H1 (cell line): ENCODE data around the gene IL20RB. TPM values are rescaled to one million over a fixed set of nuclear protein-coding genes. Genes with fewer than 3 reads are reported as not detected.

Experiments used
- CTCF ChIA-PET: fragments of 300-600 bp; sonication (Branson Sonifier 250); formaldehyde crosslinking; loops from one replicate; lab custom pipeline; 2021; ENCODE audit not compliant: partially characterized antibody; lab: Charles Lee
- POLR2A ChIA-PET: fragments of 300-600 bp; sonication (Branson Sonifier 250); formaldehyde crosslinking; loops from one replicate; lab custom pipeline; 2021; ENCODE audit warnings: inconsistent platforms; ENCODE audit not compliant: partially characterized antibody; lab: Charles Lee
- DNase-seq, 2 experiments: peaks; one replicate each; pipeline versions ENCODE4 v3.0.0 to v3.0.0-alpha.2; 2010 to 2022; ENCODE audit warnings: low spot score in 2 of 2, low read depth in 1 of 2, mixed read lengths in 1 of 2
- FAIRE-seq: peaks from 2 replicates; lab custom pipeline; 2011; peaks lifted over from hg19 to GRCh38; lab: Jason Lieb, UNC
- H2AFZ ChIP-seq: 2 replicates; pipeline ENCODE4 v1.8.1; 2012; ENCODE audit warnings: low read length, inconsistent platforms
- H2AK5ac ChIP-seq: 2 replicates; pipeline ENCODE4 v1.6.1; 2013; ENCODE audit warnings: low read depth, low read length
- H2BK120ac ChIP-seq: replicated peaks from 2 replicates; pipeline ENCODE3; 2013; ENCODE audit warnings: low read depth, low read length, inconsistent platforms
- H2BK12ac ChIP-seq: 2 replicates; pipeline ENCODE4 v1.6.1; 2013; ENCODE audit warnings: low read depth, low read length
- H2BK15ac ChIP-seq: 2 replicates; pipeline ENCODE4 v1.6.1; 2013; ENCODE audit warnings: low read length
- H2BK20ac ChIP-seq: 2 replicates; pipeline ENCODE4 v1.6.1; 2013; ENCODE audit warnings: low read length
- H2BK5ac ChIP-seq: 2 replicates; pipeline ENCODE4 v1.6.1; 2013; ENCODE audit warnings: low read depth, low read length
- H3K14ac ChIP-seq: 2 replicates; pipeline ENCODE4 v1.6.1; 2013; ENCODE audit warnings: inconsistent platforms; ENCODE audit not compliant: insufficient read length
- H3K18ac ChIP-seq: 2 replicates; pipeline ENCODE4 v1.6.1; 2013; ENCODE audit warnings: low read length; ENCODE audit errors: extremely low read depth
- H3K23ac ChIP-seq: 2 replicates; pipeline ENCODE4 v1.6.1; 2013; ENCODE audit warnings: inconsistent platforms; ENCODE audit not compliant: insufficient read length
- H3K23me2 ChIP-seq: 2 replicates; pipeline ENCODE4 v1.6.1; 2013; ENCODE audit warnings: low read depth, low read length
- H3K27ac ChIP-seq: 2 replicates; pipeline ENCODE4 v1.6.1; 2011; ENCODE audit warnings: low read depth, low read length, inconsistent platforms
- H3K27me3 ChIP-seq, 4 experiments: replicated peaks in 1 of 4; 1 replicate in 1 of 4; 2 replicates in 3 of 4; pipeline versions ENCODE4 v1.6.1 to v1.8.1; 2011 to 2013; ENCODE audit warnings: low read length in 3 of 4, mild to moderate bottlenecking in 3 of 4, inconsistent platforms in 2 of 4, mixed read lengths in 2 of 4, moderate library complexity in 1 of 4; ENCODE audit not compliant: control insufficient read depth in 3 of 4, insufficient read depth in 3 of 4; ENCODE audit errors: extremely low read depth in 1 of 4
- H3K36me3 ChIP-seq, 4 experiments: 2 replicates each; pipeline versions ENCODE4 v1.6.1 to v1.8.1; 2011 to 2013; ENCODE audit warnings: mild to moderate bottlenecking in 4 of 4, low read length in 3 of 4, moderate library complexity in 2 of 4, control low read depth in 1 of 4, inconsistent platforms in 1 of 4; ENCODE audit not compliant: insufficient read depth in 4 of 4, control insufficient read depth in 2 of 4
- H3K4ac ChIP-seq: replicated peaks from 2 replicates; pipeline ENCODE3; 2013; ENCODE audit warnings: low read length, low read depth, mixed read lengths, inconsistent platforms; ENCODE audit not compliant: insufficient read length
- H3K4me1 ChIP-seq, 4 experiments: replicated peaks in 1 of 4; 1 replicate in 1 of 4; 2 replicates in 3 of 4; pipeline versions ENCODE4 v1.6.1 to v1.8.1; 2011 to 2013; ENCODE audit warnings: low read length in 3 of 4, inconsistent platforms in 2 of 4, mixed read lengths in 1 of 4; ENCODE audit not compliant: insufficient read depth in 4 of 4, control insufficient read depth in 3 of 4
- H3K4me2 ChIP-seq, 2 experiments: 2 replicates each; pipeline versions ENCODE4 v1.6.1 to v1.8.1; 2011 to 2013; ENCODE audit warnings: low read depth in 2 of 2, low read length in 2 of 2, control low read depth in 1 of 2, inconsistent platforms in 1 of 2, mild to moderate bottlenecking in 1 of 2; ENCODE audit not compliant: insufficient read depth in 1 of 2
- H3K4me3 ChIP-seq, 4 experiments: fragments of 200-600, 300-600 bp in 1 of 4; sonication (generic), shearing (Covaris generic), sonication (Bioruptor Twin) in 1 of 4; 2 replicates each; pipeline versions ENCODE4 v1.5.1 to v1.8.1; 2011 to 2016; ENCODE audit warnings: low read length in 4 of 4, low read depth in 3 of 4, control low read depth in 2 of 4, inconsistent platforms in 2 of 4, mild to moderate bottlenecking in 2 of 4, mixed read lengths in 1 of 4, moderate library complexity in 1 of 4; ENCODE audit not compliant: insufficient read depth in 2 of 4; ENCODE audit errors: extremely low read depth in 1 of 4
- H3K56ac ChIP-seq: replicated peaks from 2 replicates; pipeline ENCODE3; 2013; ENCODE audit warnings: low read depth, mild to moderate bottlenecking, mixed read lengths, low read length, inconsistent platforms; ENCODE audit not compliant: insufficient read length
- H3K79me1 ChIP-seq: 2 replicates; pipeline ENCODE4 v1.6.1; 2013; ENCODE audit warnings: low read depth, low read length, control low read depth
- H3K79me2 ChIP-seq, 2 experiments: 2 replicates each; pipeline versions ENCODE4 v1.6.1 to v1.8.1; 2012 to 2013; ENCODE audit warnings: low read length in 2 of 2, mild to moderate bottlenecking in 2 of 2, inconsistent platforms in 1 of 2; ENCODE audit not compliant: insufficient read depth in 2 of 2, control insufficient read depth in 1 of 2
- H3K9ac ChIP-seq, 4 experiments: replicated peaks in 1 of 4; 1 replicate in 1 of 4; 2 replicates in 3 of 4; pipeline versions ENCODE4 v1.6.1 to v1.8.1; 2011 to 2013; ENCODE audit warnings: low read depth in 3 of 4, low read length in 3 of 4, control low read depth in 2 of 4, mild to moderate bottlenecking in 2 of 4, moderate library complexity in 2 of 4, inconsistent platforms in 1 of 4; ENCODE audit errors: extremely low read depth in 1 of 4
- H3K9me3 ChIP-seq, 2 experiments: 2 replicates each; pipeline versions ENCODE4 v1.6.1 to v1.8.1; 2012 to 2013; ENCODE audit warnings: mild to moderate bottlenecking in 2 of 2, moderate library complexity in 2 of 2, control low read depth in 1 of 2, inconsistent platforms in 1 of 2, low read depth in 1 of 2, low read length in 1 of 2, mixed read lengths in 1 of 2; ENCODE audit not compliant: insufficient read depth in 2 of 2
- H4K20me1 ChIP-seq, 2 experiments: replicated peaks in 1 of 2; 2 replicates each; pipeline versions ENCODE3 to v1.8.1; 2011 to 2013; ENCODE audit warnings: inconsistent platforms in 2 of 2, low read length in 2 of 2, mild to moderate bottlenecking in 1 of 2; ENCODE audit not compliant: insufficient read depth in 2 of 2, control insufficient read depth in 1 of 2
- H4K5ac ChIP-seq: 2 replicates; pipeline ENCODE4 v1.6.1; 2013; ENCODE audit warnings: low read length, low read depth, mixed read lengths, inconsistent platforms; ENCODE audit not compliant: insufficient read length
- H4K8ac ChIP-seq: 2 replicates; pipeline ENCODE4 v1.8.0; 2013; ENCODE audit warnings: mild to moderate bottlenecking, moderate library complexity, low read length, inconsistent platforms; ENCODE audit not compliant: insufficient read depth; ENCODE audit errors: extremely low read depth
- H4K91ac ChIP-seq: replicated peaks from 2 replicates; pipeline ENCODE3; 2013; ENCODE audit warnings: low read length, mixed read lengths, inconsistent platforms; ENCODE audit not compliant: insufficient read length
- ASH2L ChIP-seq: fragments of 200-600, 300-600 bp; sonication (generic); IDR thresholded peaks from one replicate; pipeline ENCODE4 v1.7.1; 2017; ENCODE audit warnings: low read length
- BACH1 ChIP-seq: IDR thresholded peaks from 2 replicates; pipeline ENCODE4 v1.6.1; 2012; ENCODE audit warnings: low read length, improper control_type of control experiment
- BCL11A ChIP-seq, 2 experiments: IDR thresholded peaks; one replicate each; pipeline ENCODE4 v1.6.1; 2011; ENCODE audit warnings: low read depth in 2 of 2, low read length in 2 of 2, mild to moderate bottlenecking in 2 of 2
- CBX8 ChIP-seq: fragments of 300-800, 300-1000 bp; sonication (generic); IDR thresholded peaks from 2 replicates; pipeline ENCODE4 v1.7.1; 2016; ENCODE audit warnings: low read depth, low read length, borderline replicate concordance
- EP300 ChIP-seq, 2 experiments: IDR thresholded peaks; 1 replicate in 1 of 2; 2 replicates in 1 of 2; pipeline ENCODE4 v1.6.1; 2011 to 2012; ENCODE audit warnings: low read depth in 2 of 2, low read length in 2 of 2, mild to moderate bottlenecking in 2 of 2, borderline replicate concordance in 1 of 2, inconsistent platforms in 1 of 2, moderate library complexity in 1 of 2
- KDM4A ChIP-seq: IDR thresholded peaks from one replicate; pipeline ENCODE4 v1.7.1; 2012; ENCODE audit warnings: low read depth, mild to moderate bottlenecking, moderate library complexity, low read length, inconsistent platforms; ENCODE audit not compliant: severe bottlenecking
- MAFK ChIP-seq: IDR thresholded peaks from 2 replicates; pipeline ENCODE4 v1.6.1; 2012; ENCODE audit warnings: low read depth, mild to moderate bottlenecking, improper control_type of control experiment, low read length
- NRF1 ChIP-seq: IDR thresholded peaks from 2 replicates; pipeline ENCODE4 v1.6.1; 2011; ENCODE audit warnings: mild to moderate bottlenecking, low read depth, low read length, improper control_type of control experiment
- POU5F1 ChIP-seq: IDR thresholded peaks from 2 replicates; pipeline ENCODE4 v1.6.1; 2011; ENCODE audit warnings: low read depth, mild to moderate bottlenecking, low read length, moderate library complexity
- RAD21 ChIP-seq, 2 experiments: IDR thresholded peaks in 1 of 2; conservative IDR thresholded peaks in 1 of 2; 2 replicates each; pipeline ENCODE4 v1.6.1; 2011; ENCODE audit warnings: low read depth in 2 of 2, low read length in 2 of 2, improper control_type of control experiment in 1 of 2, inconsistent platforms in 1 of 2, mild to moderate bottlenecking in 1 of 2, moderate library complexity in 1 of 2
- RFX5 ChIP-seq: IDR thresholded peaks from 2 replicates; pipeline ENCODE4 v1.6.1; 2011; ENCODE audit warnings: low read depth, low read length, improper control_type of control experiment, borderline replicate concordance
- RXRA ChIP-seq: IDR thresholded peaks from 2 replicates; pipeline ENCODE4 v1.6.1; 2011; ENCODE audit warnings: low read depth, mild to moderate bottlenecking, low read length, moderate library complexity; ENCODE audit not compliant: insufficient read depth
- SIRT6 ChIP-seq: IDR thresholded peaks from one replicate; pipeline ENCODE4 v1.7.1; 2012; ENCODE audit warnings: low read length, inconsistent platforms
- TAF7 ChIP-seq: optimal IDR thresholded peaks from 2 replicates; pipeline ENCODE3; 2011; ENCODE audit warnings: low read depth, mild to moderate bottlenecking, inconsistent platforms, low read length, moderate library complexity, borderline replicate concordance
- YY1 ChIP-seq: IDR thresholded peaks from 2 replicates; pipeline ENCODE4 v1.6.1; 2011; ENCODE audit warnings: low read depth, mild to moderate bottlenecking, low read length
- WGBS, 2 experiments: shearing (Covaris generic) in 1 of 2; methylation state at CpG; one replicate each; pipeline versions ENCODE4 v1.1.6 to v1.1.7; 2013 to 2015; ENCODE audit warnings: low lambda C conversion rate in 2 of 2, mixed read lengths in 2 of 2, inconsistent platforms in 1 of 2, low coverage in 1 of 2, missing lambda C conversion rate in 1 of 2; ENCODE audit not compliant: insufficient replicate concordance in 2 of 2, insufficient coverage in 1 of 2, insufficient read length in 1 of 2; ENCODE audit errors: extremely low coverage in 1 of 2, missing lambda C conversion rate in 1 of 2; 5-methylcytosine and 5-hydroxymethylcytosine counted together
- polyA plus RNA-seq, 7 experiments: library from polyadenylated mRNA; depleted of rRNA in 3 of 7; stranded (reverse) in 5 of 7; unstranded in 2 of 7; fragments of >200 nt in 5 of 7; fragments of 200-250 nt in 2 of 7; gene quantifications; 1 replicate in 5 of 7; 2 replicates in 1 of 7; 4 replicates in 1 of 7; pipeline versions ENCODE4 v1.2.1 to v1.2.3, GENCODE V29; 2011 to 2013; ENCODE audit warnings: missing spikeins in 2 of 7, mixed read lengths in 2 of 7
- total RNA-seq: library from RNA; stranded (reverse); fragmentation: NEBNext Ultra II Directional; extraction: Animal tissue kit (Norgen Biotek cat#: 25700); gene quantifications from 2 replicates; pipeline ENCODE4 v1.2.1, GENCODE V29; 2021

Gene IL20RB
- total and polyA plus RNA-seq, 2 of the 8 experiments (the other 6 are each of a cell fraction or from before 2014, with no cell fraction given): 1.6 to 1.8 TPM

DNA sequence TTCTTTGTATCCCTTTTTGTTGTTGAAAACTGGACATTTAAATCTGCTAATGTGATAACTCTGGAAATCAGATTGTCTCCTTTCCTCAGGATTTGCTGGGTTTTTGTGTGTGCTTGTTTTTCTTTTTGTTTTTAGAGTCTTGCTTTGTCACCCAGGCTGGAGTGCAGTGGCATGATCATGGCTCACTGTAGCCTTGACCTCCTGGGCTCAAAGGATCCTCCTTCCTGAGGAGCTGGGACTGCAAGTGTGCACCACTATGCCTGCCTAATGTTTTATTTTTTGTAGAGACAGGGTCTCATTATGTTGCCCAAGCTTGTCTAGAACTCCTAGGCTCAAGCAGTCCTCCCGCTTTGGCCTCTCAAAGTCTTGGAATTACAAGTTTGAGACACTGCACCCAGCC, 44.6 kb upstream of the IL20RB start:
- peaks cover 3 to 95% of the 10 kb centered on the region in 2 experiments for H3K79me2 ChIP-seq
- no peak overlapping the region for H3K14ac ChIP-seq
- H3K23ac ChIP-seq: no peak overlapping the region
- H3K27ac ChIP-seq: no peak overlapping the region
- no peak overlapping the region for H2BK120ac ChIP-seq
- H3K9me3 ChIP-seq: no peaks in the 10 kb centered on the region
- no peaks in the 10 kb centered on the region for H3K36me3 ChIP-seq
- CTCF ChIA-PET: interaction anchor here (1.1 kb wide), 1 partner anchor 42 kb away, joined by 3 read pairs; no protein-coding TSS in a partner anchor
- peaks cover 3% of the 10 kb centered on the region for H3K79me1 ChIP-seq
- no peak overlapping the region for H3K4me3 ChIP-seq
- no peak overlapping the region for H2AFZ ChIP-seq
- peaks cover 0 to 4% of the 10 kb centered on the region in 2 experiments for H4K20me1 ChIP-seq
- DNase-seq (no peak), FAIRE-seq (no peak)
- no peak overlapping the region for H3K4me2 ChIP-seq
- H4K91ac ChIP-seq: no peak overlapping the region
- no peak overlapping the region for H3K18ac ChIP-seq
- no peaks in the 10 kb centered on the region for H3K27me3 ChIP-seq
- WGBS, 2 experiments: 92% methylated on average over 1 of the region's 1 CpG; no CpG with 5 or more reads in 1 of the 2 experiments
- no peak overlapping the region for H4K5ac ChIP-seq
- H3K4me1 ChIP-seq: peaks cover 0 to 5% (median 0%) of the 10 kb centered on the region in 4 experiments; a peak in 3 of 7 replicates
- no peak overlapping the region for H2BK20ac ChIP-seq
- no peak overlapping the region for H4K8ac ChIP-seq
- no peak overlapping the region for H2BK5ac ChIP-seq
- H3K56ac ChIP-seq: no peak overlapping the region
- H3K4ac ChIP-seq: no peak overlapping the region
- POLR2A ChIA-PET: no interaction called here
- no peak overlapping the region for H2AK5ac ChIP-seq
- no peak overlapping the region for H3K9ac ChIP-seq
- H2BK12ac ChIP-seq: no peak overlapping the region
- H3K23me2 ChIP-seq: no peaks in the 10 kb centered on the region
- H2BK15ac ChIP-seq: no peak overlapping the region
- no peak for TF ChIP-seq CBX8
- TF ChIP-seq BACH1: no peak
- no peak for TF ChIP-seq EP300 (IDR thresholded peaks at IDR 0.05; ENCODE audit: borderline replicate concordance in 1 of 2, low read depth in 2 of 2, low read length in 2 of 2)
- no peak for TF ChIP-seq MAFK
- no peak for TF ChIP-seq TAF7
- no peak for TF ChIP-seq ASH2L
- TF ChIP-seq KDM4A: no peak
- no peak for TF ChIP-seq SIRT6
- TF ChIP-seq POU5F1: no peak
- no peak for TF ChIP-seq NRF1
- no peak for TF ChIP-seq RXRA
- TF ChIP-seq RAD21 (IDR thresholded peaks at IDR 0.05 in 1 of 2, conservative IDR thresholded peaks at IDR 0.05 in 1 of 2; ENCODE audit: low read depth in 2 of 2, low read length in 2 of 2): no peak
- no peak for TF ChIP-seq RFX5
- TF ChIP-seq BCL11A (IDR thresholded peaks at IDR 0.05; ENCODE audit: low read depth in 2 of 2, low read length in 2 of 2): no peak
- no peak for TF ChIP-seq YY1
